GM12878 (cell line): ENCODE data around the gene EPHB2. TPM values are rescaled to one million over a fixed set of nuclear protein-coding genes. Genes with fewer than 3 reads are reported as not detected.

Source experiments
- ATAC-seq: fragments of 200-7000 bp; cut with Tn5 transposase; 3 replicates; pipeline ENCODE4 v1.9.1; 2020; ENCODE audit warnings: mild to moderate bottlenecking, moderate library complexity
- BruUV-seq: library from RNA; stranded (reverse); fragments of 400-500 nt; replicated peaks from 2 replicates; lab custom pipeline; 2021; lab: Mats Ljungman, UMichigan
- CTCF ChIA-PET: fragments of 300-600 bp; sonication (Branson Sonifier 250); formaldehyde crosslinking; extraction: SDS; loops from one replicate; lab custom pipeline; 2021; ENCODE audit warnings: inconsistent platforms; lab: Yijun Ruan, JAX
- POLR2A ChIA-PET: fragments of 350-600 bp; formaldehyde crosslinking; extraction: SDS; loops from one replicate; lab custom pipeline; 2021; ENCODE audit warnings: inconsistent platforms; lab: Charles Lee
- RAD21 ChIA-PET: fragments of 300-600 bp; sonication (Branson Sonifier 250); formaldehyde crosslinking; loops from one replicate; lab custom pipeline; 2023; ENCODE audit warnings: antibody characterized with exemption; ENCODE audit not compliant: unreplicated experiment; lab: Charles Lee
- SMC1A ChIA-PET: fragments of 300-600 bp; sonication (Branson Sonifier 250); formaldehyde crosslinking; loops from one replicate; lab custom pipeline; 2023; ENCODE audit not compliant: unreplicated experiment, uncharacterized antibody; lab: Charles Lee
- DNase-seq: peaks from one replicate; pipeline ENCODE4 v3.0.0-alpha.2; 2011; ENCODE audit warnings: low read depth, low spot score
- FAIRE-seq: peaks from 3 replicates; lab custom pipeline; 2011; peaks lifted over from hg19 to GRCh38; lab: Jason Lieb, UNC
- H2AFZ ChIP-seq: 2 replicates; pipeline ENCODE4 v1.6.0; 2011; ENCODE audit warnings: low read depth, low read length, control low read depth; ENCODE audit not compliant: control insufficient read depth
- H3K27ac ChIP-seq: 2 replicates; pipeline ENCODE4 v1.5.1; 2011; ENCODE audit warnings: control low read depth; ENCODE audit not compliant: control insufficient read depth, insufficient read depth
- H3K27me3 ChIP-seq, 2 experiments: replicated peaks in 1 of 2; 2 replicates each; pipeline versions ENCODE4 v1.6.0 to v1.6.1; 2011; ENCODE audit warnings: low read length in 1 of 2; ENCODE audit not compliant: control insufficient read depth in 2 of 2, insufficient read depth in 2 of 2
- H3K36me3 ChIP-seq, 2 experiments: 2 replicates each; pipeline ENCODE4 v1.5.1; 2011; ENCODE audit warnings: low read length in 1 of 2; ENCODE audit not compliant: control insufficient read depth in 2 of 2, insufficient read depth in 2 of 2
- H3K4me1 ChIP-seq: 2 replicates; pipeline ENCODE4 v1.6.1; 2011; ENCODE audit warnings: mild to moderate bottlenecking, low read length, moderate library complexity, mixed read lengths; ENCODE audit not compliant: control insufficient read depth, insufficient read depth
- H3K4me2 ChIP-seq: 2 replicates; pipeline ENCODE4 v1.6.0; 2011; ENCODE audit warnings: control low read depth; ENCODE audit not compliant: control insufficient read depth, insufficient read depth
- H3K4me3 ChIP-seq: fragments of 200-600 bp; sonication (generic); 2 replicates; pipeline ENCODE4 v1.5.1; 2016
- H3K79me2 ChIP-seq: 2 replicates; pipeline ENCODE4 v1.6.0; 2011; ENCODE audit warnings: low read length; ENCODE audit not compliant: control insufficient read depth, insufficient read depth
- H3K9ac ChIP-seq: 2 replicates; pipeline ENCODE4 v1.8.0; 2011; ENCODE audit warnings: low read length, control low read depth, mixed read lengths; ENCODE audit not compliant: control insufficient read depth, insufficient read depth
- H3K9me3 ChIP-seq: replicated peaks from 3 replicates; pipeline ENCODE4 v1.5.1; 2011; ENCODE audit warnings: mild to moderate bottlenecking, low read length; ENCODE audit not compliant: control insufficient read depth, insufficient read depth
- H4K20me1 ChIP-seq: 2 replicates; pipeline ENCODE4 v1.6.0; 2011; ENCODE audit not compliant: control insufficient read depth, insufficient read depth
- GABPA ChIP-seq: IDR thresholded peaks from 2 replicates; pipeline ENCODE4 v1.6.1; 2014; ENCODE audit warnings: antibody characterized with exemption, low read depth, mild to moderate bottlenecking, inconsistent platforms
- NBN ChIP-seq: fragments of 450-650 bp; IDR thresholded peaks from 2 replicates; pipeline ENCODE4 v1.6.1; 2016
- NFYB ChIP-seq: IDR thresholded peaks from 2 replicates; pipeline ENCODE4 v1.6.1; 2011; ENCODE audit warnings: low read depth, mild to moderate bottlenecking, low read length, improper control_type of control experiment, moderate library complexity; ENCODE audit not compliant: insufficient read depth
- PBX3 ChIP-seq: IDR thresholded peaks from 2 replicates; pipeline ENCODE4 v1.6.1; 2011; ENCODE audit warnings: mild to moderate bottlenecking, low read depth, low read length, moderate library complexity; ENCODE audit not compliant: insufficient replicate concordance
- POLR2AphosphoS2 ChIP-seq: IDR thresholded peaks from 2 replicates; pipeline ENCODE4 v1.6.1; 2011; ENCODE audit warnings: low read depth, mild to moderate bottlenecking, low read length, improper control_type of control experiment, moderate library complexity
- WGBS: methylation state at CpG from one replicate; pipeline ENCODE4 v1.1.6; 2016; ENCODE audit warnings: low lambda C conversion rate; ENCODE audit not compliant: insufficient replicate concordance, insufficient coverage; ENCODE audit errors: missing lambda C conversion rate; 5-methylcytosine and 5-hydroxymethylcytosine counted together
- in situ Hi-C: fragments of 300-500 bp; cut with MboI; formaldehyde crosslinking; loops from 9 replicates; pipeline ENCODE4 v1.14.3; 2018; ENCODE audit warnings: mixed read lengths
- intact Hi-C: fragments of 100-400 bp; cut with micrococcal nuclease; formaldehyde crosslinking; loops from one replicate; pipeline ENCODE4 v1.14.2; 2022; ENCODE audit not compliant: unreplicated experiment
- polyA plus RNA-seq, 11 experiments: library from polyadenylated mRNA; depleted of rRNA in 4 of 11; unstranded in 6 of 11; stranded (reverse) in 5 of 11; fragments of >200 nt; fragmentation: Nextera tagmentation in 4 of 11; fragmentation: Illumina TruSeq in 1 of 11; extraction: Ambion mirVana in 4 of 11; extraction: Trizol in 1 of 11; gene quantifications; 1 replicate in 1 of 11; 2 replicates in 10 of 11; pipeline versions ENCODE4 v1.2.1 to v1.2.3, GENCODE V29; 2011 to 2016; ENCODE audit warnings: inconsistent platforms in 2 of 11, missing spikeins in 2 of 11, low read depth in 1 of 11
- total RNA-seq, 4 experiments: library from RNA; depleted of rRNA in 3 of 4; stranded (reverse); fragments of >200 nt in 3 of 4; fragmentation: Illumina TruSeq in 1 of 4; extraction: Trizol in 1 of 4; gene quantifications; 2 replicates each; pipeline versions ENCODE4 v1.2.1 to v1.2.3, GENCODE V29; 2013 to 2021
- TF ChIP-seq, protein P1 (sequence below): fragments of 450-650 bp; IDR thresholded peaks from 2 replicates; pipeline ENCODE4 v1.6.1; 2016; ENCODE audit warnings: mild to moderate bottlenecking

EPHB2 gene
- total and polyA plus RNA-seq, 10 of the 15 experiments (the other 5 are each of a cell fraction or from before 2014, with no cell fraction given): 0.13 to 3.3 (median 0.92) TPM

DNA sequence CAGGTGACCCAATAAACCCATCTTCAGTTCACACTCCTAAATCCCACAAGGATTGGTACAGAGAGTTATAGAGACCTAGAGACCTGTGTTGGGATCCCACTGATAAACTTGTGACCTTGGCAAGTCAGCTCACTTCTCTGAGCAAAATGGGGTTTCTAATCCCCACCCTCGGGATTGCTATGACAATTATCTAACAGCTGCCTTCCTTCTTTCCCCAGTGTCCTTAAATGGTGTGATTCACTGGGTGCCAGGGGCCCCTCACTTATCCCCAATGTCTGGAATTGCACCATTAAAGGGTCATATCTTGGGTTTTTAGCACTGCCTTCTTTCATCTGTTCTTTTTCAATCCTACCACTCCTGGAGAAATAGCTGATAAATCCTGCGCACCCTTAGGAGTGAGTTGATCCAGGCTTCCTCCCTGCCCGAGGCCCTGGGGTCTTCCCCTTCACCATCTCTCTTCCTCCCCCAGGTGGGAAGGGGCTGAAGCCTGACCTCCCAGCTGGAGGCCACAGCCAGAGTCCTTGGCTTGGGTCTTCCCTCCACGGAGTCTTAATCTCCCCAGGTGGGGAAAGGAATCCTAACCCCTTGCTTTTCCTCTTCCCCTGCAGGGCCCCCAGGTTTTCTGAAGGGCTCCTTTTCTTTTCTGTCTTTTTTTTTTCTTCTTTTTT is 222.3 kb downstream of the EPHB2 start:
- POLR2A ChIA-PET: interaction anchor here (0.7 kb wide), 1 partner anchor 14 kb away, joined by 5 read pairs; no protein-coding TSS in a partner anchor

GRCh38 chr1:22935433-22935832 is 224.8 kb downstream of the EPHB2 start:
- H3K4me2 ChIP-seq: no peak overlapping the region
- no peak overlapping the region for H3K4me3 ChIP-seq
- H3K27me3 ChIP-seq: no peaks in the 10 kb centered on the region; a peak in 1 of 4 replicates
- no peaks in the 10 kb centered on the region; the same call in 2 of the 3 replicates for H3K9me3 ChIP-seq
- no peak overlapping the region for H3K27ac ChIP-seq
- ATAC-seq (no peak), DNase-seq (no peak), FAIRE-seq (no peak)
- ChIA-PET POLR2A (no interaction called here), RAD21 (no interaction called here), CTCF (no interaction called here), SMC1A (no interaction called here)
- no peaks in the 10 kb centered on the region for H4K20me1 ChIP-seq
- no peak overlapping the region for H2AFZ ChIP-seq
- peak; percentile 58 for TF ChIP-seq PBX3
- TF ChIP-seq, protein P1, sequence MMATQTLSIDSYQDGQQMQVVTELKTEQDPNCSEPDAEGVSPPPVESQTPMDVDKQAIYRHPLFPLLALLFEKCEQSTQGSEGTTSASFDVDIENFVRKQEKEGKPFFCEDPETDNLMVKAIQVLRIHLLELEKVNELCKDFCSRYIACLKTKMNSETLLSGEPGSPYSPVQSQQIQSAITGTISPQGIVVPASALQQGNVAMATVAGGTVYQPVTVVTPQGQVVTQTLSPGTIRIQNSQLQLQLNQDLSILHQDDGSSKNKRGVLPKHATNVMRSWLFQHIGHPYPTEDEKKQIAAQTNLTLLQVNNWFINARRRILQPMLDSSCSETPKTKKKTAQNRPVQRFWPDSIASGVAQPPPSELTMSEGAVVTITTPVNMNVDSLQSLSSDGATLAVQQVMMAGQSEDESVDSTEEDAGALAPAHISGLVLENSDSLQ: peak; percentile 74
- TF ChIP-seq NFYB: peak; percentile 53; the same call in 1 of the 2 replicates
- no peak for TF ChIP-seq NBN
- TF ChIP-seq POLR2AphosphoS2: no peak
- intact Hi-C loops (no loop called here), in situ Hi-C loops (no loop called here)
- no peaks in the 10 kb centered on the region for H3K4me1 ChIP-seq
- 94% methylated on average over 3 of the region's 3 CpGs for WGBS
- no peak overlapping the region for H3K9ac ChIP-seq
- H3K36me3 ChIP-seq: no peaks in the 10 kb centered on the region
- H3K79me2 ChIP-seq: no peaks in the 10 kb centered on the region
- no TSS peak for BruUV-seq

More for the DNA sequence above, 222.3 kb downstream of the EPHB2 start:
- H3K36me3 ChIP-seq: no peaks in the 10 kb centered on the region
- no peak for FAIRE-seq
- ChIA-PET RAD21 (interaction anchor here (0.5 to 0.6 kb wide), 2 partner anchors 8 to 462 kb away, joined by 3 read pairs; no protein-coding TSS in a partner anchor), CTCF (interaction anchor here (0.9 to 1.8 kb wide), 4 partner anchors 228 to 512 kb away, joined by 3 to 5 read pairs (median 4); no protein-coding TSS in a partner anchor)
- H3K27ac ChIP-seq: no peak overlapping the region
- DNase-seq: no peak
- ATAC-seq: no peak
- in situ Hi-C loops: no loop called here
- no peak overlapping the region for H3K4me2 ChIP-seq
- H3K4me1 ChIP-seq: no peaks in the 10 kb centered on the region
- H3K9ac ChIP-seq: no peak overlapping the region
- H3K79me2 ChIP-seq: no peaks in the 10 kb centered on the region
- no peaks in the 10 kb centered on the region for H4K20me1 ChIP-seq
- no TSS peak for BruUV-seq
- no peak for TF ChIP-seq GABPA
- TF ChIP-seq, all 136 proteins: peak for 0
- Histone ChIP-seq H3K27me3 (no peaks in the 10 kb centered on the region; a peak in 1 of 4 replicates), H2AFZ (no peak overlapping the region), H3K4me3 (no peak overlapping the region), H3K9me3 (no peaks in the 10 kb centered on the region; the same call in 2 of the 3 replicates)
- intact Hi-C loops: no loop called here
- SMC1A ChIA-PET: interaction anchor here (0.8 kb wide), 1 partner anchor 759 kb away, joined by 3 read pairs; the partner anchor contains the start of gene RPL11
- WGBS: 28% methylated on average over 4 of the region's 4 CpGs
